Natural killer cell (primary cell): ENCODE results near the gene CAPS2. TPM values are rescaled to one million over a fixed set of nuclear protein-coding genes. Genes with fewer than 3 reads are reported as not detected.

Experiments
- ATAC-seq, 3 donors: fragments of 150-1000 bp in 2 of 3; fragments of 200-7000 bp in 1 of 3; cut with Tn5 transposase; 1 replicate in 1 of 3; 2 replicates in 2 of 3; pipeline ENCODE4 v1.10.0; 2021; ENCODE audit warnings: mild to moderate bottlenecking in 2 of 3, moderate library complexity in 2 of 3
- DNase-seq, 2 donors: peaks; one replicate each; pipeline versions ENCODE4 v3.0.0 to v3.0.0-alpha.2; 2013 to 2021; ENCODE audit warnings: mixed read lengths in 1 of 2
- H3K27ac ChIP-seq: one replicate; pipeline ENCODE4 v1.5.1; 2013; ENCODE audit warnings: mild to moderate bottlenecking, low read length
- H3K27me3 ChIP-seq: one replicate; pipeline ENCODE4 v1.6.1; 2013; ENCODE audit warnings: low read length; ENCODE audit not compliant: control insufficient read depth, insufficient read depth
- H3K36me3 ChIP-seq: one replicate; pipeline ENCODE4 v1.6.1; 2013; ENCODE audit warnings: low read length; ENCODE audit not compliant: control insufficient read depth, insufficient read depth
- H3K4me1 ChIP-seq: one replicate; pipeline ENCODE4 v1.6.1; 2013; ENCODE audit warnings: low read length; ENCODE audit not compliant: control insufficient read depth, insufficient read depth
- H3K4me3 ChIP-seq: one replicate; pipeline ENCODE4 v1.5.1; 2013; ENCODE audit warnings: low read length
- H3K9me3 ChIP-seq: one replicate; pipeline ENCODE4 v1.6.1; 2013; ENCODE audit warnings: low read length; ENCODE audit not compliant: control insufficient read depth, insufficient read depth
- H3K27ac Mint-ChIP-seq, 2 donors: one replicate each; pipeline ENCODE4 v1.8.0; 2022; ENCODE audit warnings: mild to moderate bottlenecking in 2 of 2, mixed read lengths in 2 of 2, moderate library complexity in 1 of 2
- H3K27me3 Mint-ChIP-seq, 2 donors: one replicate each; pipeline ENCODE4 v1.8.0; 2022; ENCODE audit warnings: low read depth in 2 of 2, mixed read lengths in 2 of 2
- H3K36me3 Mint-ChIP-seq: one replicate; pipeline ENCODE4 v1.8.0; 2022; ENCODE audit warnings: mixed read lengths
- H3K4me1 Mint-ChIP-seq, 2 donors: one replicate each; pipeline ENCODE4 v1.8.0; 2022; ENCODE audit warnings: mixed read lengths in 2 of 2
- H3K4me3 Mint-ChIP-seq: one replicate; pipeline ENCODE4 v1.8.0; 2022; ENCODE audit warnings: mild to moderate bottlenecking, moderate library complexity, mixed read lengths
- H3K9me3 Mint-ChIP-seq, 2 donors: one replicate each; pipeline ENCODE4 v1.8.0; 2022; ENCODE audit warnings: mixed read lengths in 2 of 2
- CTCF ChIP-seq: fragments of 200-600 bp; IDR thresholded peaks from one replicate; pipeline ENCODE4 v1.8.0; 2022; ENCODE audit warnings: antibody characterized with exemption
- WGBS: methylation state at CpG from one replicate; pipeline ENCODE4 v1.1.7; 2013; ENCODE audit warnings: missing lambda C conversion rate; ENCODE audit not compliant: insufficient coverage; 5-methylcytosine and 5-hydroxymethylcytosine counted together
- intact Hi-C: fragments of 100-400 bp; cut with micrococcal nuclease; formaldehyde crosslinking; loops from one replicate; pipeline ENCODE4 v1.14.2; 2022
- total RNA-seq, 4 donors: library from RNA; stranded (reverse); fragments of 120-200 nt in 1 of 4; gene quantifications; one replicate each; pipeline versions ENCODE4 v1.2.3 to v1.2.4, GENCODE V29; 2013 to 2022

Gene CAPS2
- total RNA-seq, 3 donors from 2014 or later (not counting 1 experiment from before 2014, with no cell fraction given) = 9.2 to 9.6 (median 9.5) TPM

- Mint-ChIP-seq H3K27me3 (peaks cover 17% of the 10 kb centered on the region in 2 donors), H3K4me1 (peaks cover 19 to 20% of the 10 kb centered on the region in 2 donors), H3K36me3 (no peaks in the 10 kb centered on the region), H3K4me3 (peak within 1 kb of the TSS; percentile 79), H3K9me3 (no peaks in the 10 kb centered on the region), H3K27ac (peak within 1 kb of the TSS in 1 of 2 donors; percentile 76)
- Histone ChIP-seq H3K4me1 (peaks cover 16% of the 10 kb centered on the region), H3K36me3 (no peaks in the 10 kb centered on the region), H3K4me3 (no peak within 1 kb of the TSS), H3K9me3 (no peaks in the 10 kb centered on the region), H3K27me3 (peaks cover 2% of the 10 kb centered on the region), H3K27ac (no peak within 1 kb of the TSS)
- ATAC-seq (peak; percentile 69 to 86 (median 70)), DNase-seq (peak; percentile 65 to 91)
- intact Hi-C loops = loop anchor here (1.0 to 10.0 kb wide), 2 partner anchors 171 to 1010 kb away; partner anchors contain the start of gene BBS10
- under 1% methylated on average over 22 of the region's 23 CpGs for WGBS
- TF ChIP-seq CTCF = peak; percentile 91
Observed at GRCh38 chr12:75334384-75335030, 4.4 kb upstream of the CAPS2 start, which contains the start of gene GLIPR1L1. Gene GLIPR1L1 (plus strand): TSS chr12:75334670. CDS start chr12:75334729, 59 bp downstream.

- Mint-ChIP-seq H3K9me3 (no peaks in the 10 kb centered on the region), H3K27ac (no peak overlapping the region), H3K27me3 (peaks cover 6 to 7% of the 10 kb centered on the region in 2 donors), H3K4me1 (peaks cover 12 to 16% of the 10 kb centered on the region in 2 donors), H3K4me3 (no peak overlapping the region), H3K36me3 (no peaks in the 10 kb centered on the region)
- no peak overlapping the region for H3K27ac ChIP-seq
- H3K27me3 ChIP-seq = no peaks in the 10 kb centered on the region
- H3K4me3 ChIP-seq = no peak overlapping the region
- TF ChIP-seq CTCF = no peak
- no peaks in the 10 kb centered on the region for H3K36me3 ChIP-seq
- intact Hi-C loops = no loop called here
- no peak for DNase-seq
- H3K4me1 ChIP-seq = peaks cover 8% of the 10 kb centered on the region
- ATAC-seq = no peak
- H3K9me3 ChIP-seq = no peaks in the 10 kb centered on the region
- WGBS = no CpG with 5 or more reads among the region's 1 CpG
Observed at GRCh38 chr12:75327642-75328041, 2.5 kb downstream of the CAPS2 start.

- no peaks in the 10 kb centered on the region for H3K36me3 Mint-ChIP-seq
- Histone ChIP-seq H3K4me3 (no peak overlapping the region), H3K27me3 (no peaks in the 10 kb centered on the region), H3K9me3 (no peaks in the 10 kb centered on the region), H3K36me3 (no peaks in the 10 kb centered on the region), H3K27ac (no peak overlapping the region), H3K4me1 (no peaks in the 10 kb centered on the region)
- DNase-seq (no peak), ATAC-seq (no peak)
- no peaks in the 10 kb centered on the region for H3K4me1 Mint-ChIP-seq
- H3K27me3 Mint-ChIP-seq = peaks cover 2 to 13% of the 10 kb centered on the region in 2 donors
- WGBS = 56% methylated on average over 3 of the region's 3 CpGs
- no peaks in the 10 kb centered on the region for H3K9me3 Mint-ChIP-seq
- intact Hi-C loops = no loop called here
- H3K27ac Mint-ChIP-seq = no peak overlapping the region
- no peak overlapping the region for H3K4me3 Mint-ChIP-seq
- TF ChIP-seq CTCF = no peak
Observed at GRCh38 chr12:75323663-75324062, 6.5 kb downstream of the CAPS2 start.
